IMR-90 (cell line): ENCODE measurements around the gene WNT4. TPM values are rescaled to one million over a fixed set of nuclear protein-coding genes. Genes with fewer than 3 reads are reported as not detected.

Experiments used
- ATAC-seq: fragments of 200-7000 bp; cut with Tn5 transposase; 2 replicates; pipeline ENCODE4 v1.9.1; 2020; ENCODE audit warnings: low read depth, mild to moderate bottlenecking, moderate library complexity
- BruUV-seq: library from RNA; stranded (reverse); fragments of 400-500 nt; replicated peaks from 2 replicates; lab custom pipeline; 2021; lab: Mats Ljungman, UMichigan
- CTCF ChIA-PET: fragments of 300-600 bp; formaldehyde crosslinking; extraction: SDS; loops from one replicate; lab custom pipeline; 2021; ENCODE audit warnings: antibody characterized with exemption; lab: Yijun Ruan, JAX
- POLR2A ChIA-PET: fragments of 300-600 bp; sonication (Branson Sonifier 250); formaldehyde crosslinking; loops from one replicate; lab custom pipeline; 2022; ENCODE audit warnings: antibody characterized with exemption; ENCODE audit not compliant: unreplicated experiment; lab: Charles Lee
- DNase-seq: peaks from one replicate; pipeline ENCODE4 v3.0.0; 2013
- H2AFZ ChIP-seq: replicated peaks from 2 replicates; pipeline ENCODE3; 2013; ENCODE audit warnings: low read length, mild to moderate bottlenecking; ENCODE audit not compliant: poor library complexity
- H2AK5ac ChIP-seq: 2 replicates; pipeline ENCODE4 v1.6.1; 2013; ENCODE audit warnings: low read depth, low read length, inconsistent platforms
- H2AK9ac ChIP-seq: replicated peaks from 2 replicates; pipeline ENCODE3; 2013; ENCODE audit warnings: mild to moderate bottlenecking, low read depth, low read length, moderate library complexity; ENCODE audit not compliant: poor library complexity
- H2BK120ac ChIP-seq: 2 replicates; pipeline ENCODE4 v1.6.1; 2013; ENCODE audit warnings: low read depth, low read length, inconsistent platforms
- H2BK15ac ChIP-seq: 3 replicates; pipeline ENCODE4 v1.6.1; 2013; ENCODE audit warnings: low read depth, low read length, inconsistent platforms
- H2BK20ac ChIP-seq: 2 replicates; pipeline ENCODE4 v1.6.1; 2013; ENCODE audit warnings: low read depth, mild to moderate bottlenecking, inconsistent platforms, low read length, moderate library complexity
- H2BK5ac ChIP-seq: 2 replicates; pipeline ENCODE4 v1.6.1; 2013; ENCODE audit warnings: mild to moderate bottlenecking, low read depth, low read length, inconsistent platforms; ENCODE audit not compliant: poor library complexity, severe bottlenecking
- H3K14ac ChIP-seq: replicated peaks from 2 replicates; pipeline ENCODE4 v1.6.1; 2013; ENCODE audit warnings: low read depth, low read length, inconsistent platforms
- H3K18ac ChIP-seq: 2 replicates; pipeline ENCODE4 v1.6.1; 2013; ENCODE audit warnings: low read depth, low read length, control low read depth
- H3K23ac ChIP-seq: 2 replicates; pipeline ENCODE4 v1.6.1; 2013; ENCODE audit warnings: low read depth, low read length, inconsistent platforms
- H3K27ac ChIP-seq: 2 replicates; pipeline ENCODE4 v1.5.1; 2013; ENCODE audit warnings: mild to moderate bottlenecking, control low read depth, low read length; ENCODE audit not compliant: insufficient read depth
- H3K27me3 ChIP-seq: 2 replicates; pipeline ENCODE4 v1.6.1; 2013; ENCODE audit warnings: low read length; ENCODE audit not compliant: control insufficient read depth, insufficient read depth
- H3K36me3 ChIP-seq: 2 replicates; pipeline ENCODE4 v1.6.1; 2013; ENCODE audit warnings: low read length, mixed read lengths; ENCODE audit not compliant: control insufficient read depth, insufficient read depth
- H3K4ac ChIP-seq: 2 replicates; pipeline ENCODE4 v1.6.1; 2013; ENCODE audit warnings: low read depth, low read length, inconsistent platforms
- H3K4me1 ChIP-seq: 2 replicates; pipeline ENCODE4 v1.6.1; 2013; ENCODE audit warnings: low read length, mixed read lengths; ENCODE audit not compliant: control insufficient read depth, insufficient read depth
- H3K4me2 ChIP-seq: 2 replicates; pipeline ENCODE4 v1.6.1; 2013; ENCODE audit warnings: low read depth, mild to moderate bottlenecking, control low read depth, low read length, moderate library complexity
- H3K4me3 ChIP-seq: 2 replicates; pipeline ENCODE4 v1.5.1; 2013; ENCODE audit warnings: low read depth, mild to moderate bottlenecking, control low read depth, low read length, moderate library complexity; ENCODE audit not compliant: insufficient read depth
- H3K56ac ChIP-seq: 2 replicates; pipeline ENCODE4 v1.6.1; 2013; ENCODE audit warnings: low read length, inconsistent platforms; ENCODE audit not compliant: insufficient read depth; ENCODE audit errors: extremely low read depth
- H3K79me1 ChIP-seq, 2 experiments: 2 replicates each; pipeline ENCODE4 v1.6.1; 2013; ENCODE audit warnings: low read length in 2 of 2, inconsistent platforms in 1 of 2, low read depth in 1 of 2
- H3K9ac ChIP-seq: 2 replicates; pipeline ENCODE4 v1.6.1; 2013; ENCODE audit warnings: low read depth, low read length, control low read depth
- H3K9me1 ChIP-seq: 2 replicates; pipeline ENCODE4 v1.6.1; 2013; ENCODE audit warnings: low read length, inconsistent platforms; ENCODE audit not compliant: insufficient read depth
- H3K9me3 ChIP-seq: 2 replicates; pipeline ENCODE4 v1.6.1; 2013; ENCODE audit warnings: low read length; ENCODE audit not compliant: control insufficient read depth, insufficient read depth
- H4K20me1 ChIP-seq: 2 replicates; pipeline ENCODE4 v1.6.1; 2013; ENCODE audit warnings: low read length, inconsistent platforms; ENCODE audit not compliant: insufficient read depth
- H4K5ac ChIP-seq: 2 replicates; pipeline ENCODE4 v1.6.1; 2013; ENCODE audit warnings: mild to moderate bottlenecking, low read depth, low read length, control low read depth
- H4K8ac ChIP-seq, 2 experiments: 2 replicates each; pipeline ENCODE4 v1.6.1; 2013; ENCODE audit warnings: low read depth in 2 of 2, low read length in 2 of 2, control low read depth in 1 of 2, inconsistent platforms in 1 of 2
- H4K91ac ChIP-seq: 2 replicates; pipeline ENCODE4 v1.6.1; 2013; ENCODE audit warnings: low read depth, low read length, inconsistent platforms; ENCODE audit not compliant: insufficient read depth
- FOS ChIP-seq: fragments of 150-350 bp; IDR thresholded peaks from 2 replicates; pipeline ENCODE4 v1.6.1; 2016; ENCODE audit warnings: low read depth, low read length
- MXI1 ChIP-seq: IDR thresholded peaks from 2 replicates; pipeline ENCODE4 v1.6.1; 2012; ENCODE audit warnings: low read depth, mild to moderate bottlenecking, low read length, moderate library complexity, borderline replicate concordance
- POLR2A ChIP-seq: IDR thresholded peaks from 2 replicates; pipeline ENCODE4 v1.6.1; 2012; ENCODE audit warnings: mild to moderate bottlenecking, low read depth, low read length
- RCOR1 ChIP-seq: IDR thresholded peaks from 2 replicates; pipeline ENCODE4 v1.6.1; 2012; ENCODE audit warnings: mild to moderate bottlenecking, low read length, improper control_type of control experiment; ENCODE audit not compliant: insufficient replicate concordance
- WGBS, 2 experiments: methylation state at CpG; one replicate each; pipeline versions ENCODE4 v1.1.5 to v1.1.7; 2013; ENCODE audit warnings: missing lambda C conversion rate in 2 of 2; ENCODE audit not compliant: insufficient read length in 1 of 2; ENCODE audit errors: extremely low coverage in 2 of 2; 5-methylcytosine and 5-hydroxymethylcytosine counted together
- dilution Hi-C: fragments of 300-500 bp; cut with HindIII; formaldehyde crosslinking; loops from one replicate; pipeline ENCODE4 v1.14.3; 2018; ENCODE audit warnings: low sequenced_read_pairs; ENCODE audit not compliant: unreplicated experiment
- in situ Hi-C: fragments of 300-500 bp; cut with MboI; formaldehyde crosslinking; loops from 3 replicates; pipeline ENCODE4 v1.14.3; 2019; ENCODE audit warnings: low sequenced_read_pairs, inconsistent platforms, mixed read lengths
- intact Hi-C: fragments of 100-400 bp; cut with micrococcal nuclease; formaldehyde crosslinking; loops from 2 replicates; pipeline ENCODE4 v1.10.0; 2022
- polyA plus RNA-seq, 3 experiments: library from polyadenylated mRNA; depleted of rRNA; stranded (reverse); fragments of >200 nt; gene quantifications; 2 replicates each; pipeline ENCODE4 v1.2.3, GENCODE V29; 2012; ENCODE audit warnings: low replicate concordance in 1 of 3
- total RNA-seq: library from RNA; depleted of rRNA; stranded (reverse); fragments of >200 nt; gene quantifications from 2 replicates; pipeline ENCODE4 v1.2.3, GENCODE V29; 2012

The WNT4 gene
- total and polyA plus RNA-seq, 2 of the 4 experiments (the other 2 are of a cell fraction) = not detected

DNA sequence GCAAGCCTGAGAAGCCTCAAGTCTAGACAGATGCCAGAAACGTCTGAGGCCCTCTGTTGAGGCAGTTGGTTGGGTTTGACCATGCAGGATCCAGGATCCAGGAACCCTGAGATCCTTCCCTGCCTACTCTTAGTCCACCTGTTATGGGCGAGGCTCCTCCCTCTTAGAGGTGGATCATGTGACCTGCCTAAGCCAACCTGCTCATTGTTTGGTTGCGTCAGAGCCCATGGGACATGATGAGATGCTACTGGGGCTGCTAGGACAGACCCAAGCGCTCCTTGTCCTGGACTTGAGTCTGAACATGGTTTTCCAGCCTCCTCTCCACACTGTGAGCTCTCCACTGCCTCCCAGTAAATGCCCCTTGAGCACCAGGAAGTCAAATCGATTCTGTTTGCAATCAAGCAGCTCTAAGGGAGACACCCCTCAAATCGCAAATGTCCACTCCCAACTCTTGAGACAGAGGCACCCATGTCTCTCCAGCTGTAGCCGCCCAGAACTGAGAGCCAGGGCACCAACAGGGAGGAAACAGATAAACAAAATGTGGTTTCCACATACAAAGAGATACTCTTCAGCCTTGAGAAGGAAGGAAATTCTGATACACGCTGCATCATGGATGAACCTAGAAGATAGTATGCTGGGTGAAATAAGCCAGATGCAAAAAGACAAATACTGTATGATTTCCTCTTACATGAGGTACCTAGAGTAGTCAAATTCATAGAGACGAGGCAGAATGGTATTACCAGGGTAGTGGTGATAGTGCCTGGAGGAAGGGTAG, 31.7 kb upstream of the WNT4 start:
- H3K56ac ChIP-seq = no peak overlapping the region
- H3K27ac ChIP-seq = no peak overlapping the region
- no peak overlapping the region for H2BK15ac ChIP-seq
- H3K36me3 ChIP-seq = no peaks in the 10 kb centered on the region
- no peak overlapping the region for H4K8ac ChIP-seq
- no peak overlapping the region for H4K91ac ChIP-seq
- intact Hi-C loops = no loop called here
- no peak overlapping the region for H3K14ac ChIP-seq
- no peak overlapping the region for H3K18ac ChIP-seq
- peaks cover 8% of the 10 kb centered on the region for H3K9me3 ChIP-seq
- no peak overlapping the region for H2BK5ac ChIP-seq
- dilution Hi-C loops = no loop called here
- no peak for ATAC-seq
- 67% methylated on average over 1 of the region's 9 CpGs; no CpG with 5 or more reads in 1 of the 2 experiments for WGBS, 2 experiments
- POLR2A ChIA-PET = no interaction called here
- in situ Hi-C loops = no loop called here
- no peaks in the 10 kb centered on the region; the same call in 1 of the 2 replicates for H3K9me1 ChIP-seq
- H4K20me1 ChIP-seq = no peaks in the 10 kb centered on the region
- TF ChIP-seq MXI1 (no peak), FOS (no peak), RCOR1 (no peak), POLR2A (no peak)
- DNase-seq = no peak
- H3K4me3 ChIP-seq = no peak overlapping the region
- no peak overlapping the region for H3K4me2 ChIP-seq
- no peak overlapping the region for H2BK20ac ChIP-seq
- H3K27me3 ChIP-seq = peaks cover 46% of the 10 kb centered on the region
- no peaks in the 10 kb centered on the region for H3K4me1 ChIP-seq
- no peak overlapping the region for H2BK120ac ChIP-seq
- H2AFZ ChIP-seq = no peak overlapping the region
- H3K9ac ChIP-seq = no peak overlapping the region
- CTCF ChIA-PET = no interaction called here
- no peak overlapping the region for H4K5ac ChIP-seq
- H2AK9ac ChIP-seq = no peak overlapping the region
- BruUV-seq = no TSS peak
- H3K79me1 ChIP-seq = no peaks in the 10 kb centered on the region
- H3K4ac ChIP-seq = no peak overlapping the region
- no peak overlapping the region for H2AK5ac ChIP-seq
- no peak overlapping the region for H3K23ac ChIP-seq
